SK-N-MC (cell line): ENCODE measurements around the gene GMDS.
"Not testable (repeated sequence)": the region's sequence is repeated elsewhere in the genome, so short reads cannot be mapped to it uniquely, and the experiment has no call there.

Experiments
- DNase-seq: peaks from one replicate; pipeline ENCODE4 v3.0.0-alpha.2; 2011; ENCODE audit warnings: low read depth, low spot score
- H3K27ac ChIP-seq: fragments of 200-600 bp; sonication (generic); 2 replicates; pipeline ENCODE4 v1.5.1; 2016; ENCODE audit warnings: mixed run types
- H3K36me3 ChIP-seq: fragments of 200-600 bp; sonication (generic); 2 replicates; pipeline ENCODE4 v1.6.1; 2017; ENCODE audit warnings: antibody characterized with exemption, low read length, mixed read lengths; ENCODE audit not compliant: insufficient read depth
- H3K4me3 ChIP-seq: fragments of 200-600 bp; sonication (generic); 2 replicates; pipeline ENCODE4 v1.5.1; 2016
- H3K9ac ChIP-seq: fragments of 200-600 bp; sonication (generic); 2 replicates; pipeline ENCODE4 v1.8.0; 2017; ENCODE audit warnings: mixed run types, mixed read lengths; ENCODE audit not compliant: insufficient read length
- H3K9me3 ChIP-seq: fragments of 200-600 bp; sonication (generic); 2 replicates; pipeline ENCODE4 v1.6.1; 2017; ENCODE audit warnings: low read depth, mild to moderate bottlenecking, antibody characterized with exemption, low read length, moderate library complexity, mixed read lengths
- EZH2 ChIP-seq: fragments of 200-600 bp; sonication (generic); IDR thresholded peaks from one replicate; pipeline ENCODE4 v1.6.1; 2017; ENCODE audit warnings: antibody characterized with exemption
- FOXP2 ChIP-seq: optimal IDR thresholded peaks from 2 replicates; pipeline ENCODE3; 2011; ENCODE audit warnings: mild to moderate bottlenecking, moderate library complexity; ENCODE audit not compliant: insufficient read depth; ENCODE audit errors: extremely low read length, control extremely low read depth
- POLR2AphosphoS5 ChIP-seq: IDR thresholded peaks from 2 replicates; pipeline ENCODE4 v1.6.1; 2012; ENCODE audit warnings: mild to moderate bottlenecking, low read depth, low read length, borderline replicate concordance

GMDS gene

GRCh38 chr6:1846611-1847010 is 398.8 kb downstream of the GMDS start:
- Histone ChIP-seq H3K9me3 (no peaks in the 10 kb centered on the region; the same call in 1 of the 2 replicates), H3K27ac (no peak overlapping the region), H3K36me3 (no peaks in the 10 kb centered on the region), H3K9ac (no peak overlapping the region), H3K4me3 (no peak overlapping the region)
- DNase-seq = no peak
- TF ChIP-seq POLR2AphosphoS5 = no peak
- TF ChIP-seq EZH2 = no peak
- TF ChIP-seq FOXP2 = no peak

- not testable (repeated sequence) for DNase-seq, H3K9ac ChIP-seq, H3K36me3 ChIP-seq, H3K9me3 ChIP-seq, H3K4me3 ChIP-seq, H3K27ac ChIP-seq
Measured at GRCh38 chr6:1845543-1845942, 399.9 kb downstream of the GMDS start.

- H3K4me3 ChIP-seq = no peak overlapping the region
- no peaks in the 10 kb centered on the region; the same call in 1 of the 2 replicates for H3K9me3 ChIP-seq
- TF ChIP-seq FOXP2 = no peak
- TF ChIP-seq POLR2AphosphoS5 = no peak
- TF ChIP-seq EZH2 = no peak
- DNase-seq = no peak
- H3K9ac ChIP-seq = no peak overlapping the region
- no peak overlapping the region for H3K27ac ChIP-seq
- no peaks in the 10 kb centered on the region for H3K36me3 ChIP-seq
Measured at GRCh38 chr6:1842334-1842733, 403.1 kb downstream of the GMDS start.

GRCh38 chr6:1841136-1841535 is 404.3 kb downstream of the GMDS start:
- DNase-seq = no peak
- Histone ChIP-seq H3K4me3 (no peak overlapping the region), H3K9me3 (no peaks in the 10 kb centered on the region; the same call in 1 of the 2 replicates), H3K36me3 (no peaks in the 10 kb centered on the region), H3K27ac (no peak overlapping the region), H3K9ac (no peak overlapping the region)
- TF ChIP-seq FOXP2 (no peak), EZH2 (no peak), POLR2AphosphoS5 (no peak)

GRCh38 chr6:1840491-1841121 is 404.8 kb downstream of the GMDS start:
- Histone ChIP-seq H3K36me3 (no peaks in the 10 kb centered on the region), H3K4me3 (no peak overlapping the region), H3K27ac (no peak overlapping the region), H3K9me3 (no peaks in the 10 kb centered on the region; the same call in 1 of the 2 replicates), H3K9ac (no peak overlapping the region)
- DNase-seq = no peak
- TF ChIP-seq FOXP2 (no peak), EZH2 (no peak), POLR2AphosphoS5 (no peak)

GRCh38 chr6:1839361-1839760 is 406.0 kb downstream of the GMDS start:
- Histone ChIP-seq H3K4me3 (no peak overlapping the region), H3K27ac (no peak overlapping the region), H3K36me3 (no peaks in the 10 kb centered on the region), H3K9me3 (no peaks in the 10 kb centered on the region), H3K9ac (no peak overlapping the region)
- no peak for TF ChIP-seq POLR2AphosphoS5
- TF ChIP-seq FOXP2 = no peak
- DNase-seq = no peak

GRCh38 chr6:1838604-1839213 is 406.7 kb downstream of the GMDS start:
- H3K9me3 ChIP-seq = no peaks in the 10 kb centered on the region
- DNase-seq = no peak
- peak overlapping the region; percentile 55 for H3K4me3 ChIP-seq
- no peaks in the 10 kb centered on the region for H3K36me3 ChIP-seq
- TF ChIP-seq FOXP2 (no peak), POLR2AphosphoS5 (no peak), EZH2 (no peak)
- peak overlapping the region; percentile 83 for H3K27ac ChIP-seq
- no peak overlapping the region for H3K9ac ChIP-seq

- Histone ChIP-seq H3K4me3 (peak overlapping the region; percentile 55), H3K36me3 (no peaks in the 10 kb centered on the region), H3K9ac (no peak overlapping the region), H3K27ac (peak overlapping the region; percentile 83), H3K9me3 (no peaks in the 10 kb centered on the region)
- TF ChIP-seq FOXP2 = no peak
- TF ChIP-seq POLR2AphosphoS5 = 0 out of 2 replicates have a peak, but pooled peaks have one; percentile 37
- no peak for TF ChIP-seq EZH2
- no peak for DNase-seq
Measured at GRCh38 chr6:1837826-1838225, 407.6 kb downstream of the GMDS start.

GRCh38 chr6:1836690-1837089 is 408.7 kb downstream of the GMDS start:
- Histone ChIP-seq H3K9me3 (no peaks in the 10 kb centered on the region), H3K4me3 (no peak overlapping the region), H3K36me3 (no peaks in the 10 kb centered on the region), H3K27ac (peak overlapping the region; percentile 83), H3K9ac (no peak overlapping the region)
- no peak for TF ChIP-seq FOXP2
- TF ChIP-seq POLR2AphosphoS5 = no peak
- TF ChIP-seq EZH2 = no peak
- DNase-seq = no peak
